Loucy (cell line): ENCODE measurements around the gene ANK3.

Experiments
- H2AFZ ChIP-seq: fragments of 200-600 bp; sonication (generic); 2 replicates; pipeline ENCODE4 v1.6.0; 2016; ENCODE audit warnings: antibody characterized with exemption, mild to moderate bottlenecking, low read length, moderate library complexity
- H3F3A ChIP-seq: fragments of 200-600 bp; 2 replicates; pipeline ENCODE4 v1.6.0; 2016; ENCODE audit warnings: antibody characterized with exemption, low read depth, mild to moderate bottlenecking
- H3K27me3 ChIP-seq: fragments of 200-600 bp; sonication (generic); 2 replicates; pipeline ENCODE4 v1.6.1; 2014; ENCODE audit warnings: low read length, mild to moderate bottlenecking; ENCODE audit not compliant: insufficient read depth, poor library complexity, severe bottlenecking
- H3K36me3 ChIP-seq: fragments of 200-600 bp; sonication (generic); 2 replicates; pipeline ENCODE4 v1.6.1; 2016; ENCODE audit warnings: low read length; ENCODE audit not compliant: insufficient read depth
- H3K4me1 ChIP-seq: fragments of 200-600 bp; sonication (generic); 2 replicates; pipeline ENCODE4 v1.5.1; 2014; ENCODE audit warnings: low read length, mild to moderate bottlenecking; ENCODE audit not compliant: insufficient read depth, poor library complexity, severe bottlenecking
- H3K4me2 ChIP-seq: fragments of 200-600 bp; sonication (generic); 2 replicates; pipeline ENCODE4 v1.6.0; 2014; ENCODE audit warnings: antibody characterized with exemption, low read length, low read depth, mild to moderate bottlenecking; ENCODE audit not compliant: poor library complexity, severe bottlenecking
- H3K4me3 ChIP-seq: fragments of 200-600 bp; sonication (generic); 2 replicates; pipeline ENCODE4 v1.5.1; 2014; ENCODE audit warnings: low read length, mild to moderate bottlenecking, mixed read lengths; ENCODE audit not compliant: poor library complexity, severe bottlenecking
- H3K79me2 ChIP-seq: fragments of 200-600 bp; sonication (generic); 2 replicates; pipeline ENCODE4 v1.6.1; 2014; ENCODE audit warnings: low read length; ENCODE audit not compliant: insufficient read depth
- H3K9ac ChIP-seq: fragments of 200-600 bp; sonication (generic); 2 replicates; pipeline ENCODE4 v1.6.0; 2014; ENCODE audit warnings: mild to moderate bottlenecking, low read depth, low read length, moderate library complexity; ENCODE audit not compliant: poor library complexity, severe bottlenecking
- H3K9me2 ChIP-seq: fragments of 200-600 bp; sonication (generic); replicated peaks from 2 replicates; pipeline ENCODE4 v1.6.1; 2016; ENCODE audit warnings: low read depth, low read length, mixed read lengths
- H3K9me3 ChIP-seq: fragments of 200-600 bp; sonication (generic); 2 replicates; pipeline ENCODE4 v1.6.1; 2014; ENCODE audit warnings: mild to moderate bottlenecking, antibody characterized with exemption, low read length, low read depth; ENCODE audit not compliant: insufficient read depth
- H4K20me1 ChIP-seq: fragments of 200-600 bp; sonication (generic); 2 replicates; pipeline ENCODE4 v1.6.0; 2014; ENCODE audit warnings: antibody characterized with exemption, low read length, mild to moderate bottlenecking; ENCODE audit not compliant: insufficient read depth, poor library complexity, severe bottlenecking
- CTCF ChIP-seq: fragments of 200-600 bp; sonication (generic); conservative IDR thresholded peaks from 2 replicates; pipeline ENCODE4 v1.5.1; 2014; ENCODE audit warnings: mild to moderate bottlenecking, antibody characterized with exemption, low read length
- EZH2phosphoT487 ChIP-seq: fragments of 200-600 bp; IDR thresholded peaks from 2 replicates; pipeline ENCODE4 v1.6.1; 2018; ENCODE audit warnings: antibody characterized with exemption, mild to moderate bottlenecking, moderate library complexity, borderline replicate concordance

Gene ANK3

GRCh38 chr10:60230892-60231291 lies 158.8 kb downstream of the ANK3 start:
- no peaks in the 10 kb centered on the region for H3K9me3 ChIP-seq
- H3K9me2 ChIP-seq: no peaks in the 10 kb centered on the region
- H2AFZ ChIP-seq: no peak overlapping the region
- H3K4me3 ChIP-seq: no peak overlapping the region
- H3K27me3 ChIP-seq: no peaks in the 10 kb centered on the region
- no peaks in the 10 kb centered on the region for H3F3A ChIP-seq
- H3K9ac ChIP-seq: no peak overlapping the region
- TF ChIP-seq CTCF (no peak), EZH2phosphoT487 (no peak)
- H3K79me2 ChIP-seq: no peaks in the 10 kb centered on the region
- H3K4me1 ChIP-seq: no peaks in the 10 kb centered on the region
- H4K20me1 ChIP-seq: no peaks in the 10 kb centered on the region
- no peak overlapping the region for H3K4me2 ChIP-seq
- H3K36me3 ChIP-seq: no peaks in the 10 kb centered on the region

GRCh38 chr10:60224066-60224705 lies 165.5 kb downstream of the ANK3 start:
- H2AFZ ChIP-seq: no peak overlapping the region
- TF ChIP-seq EZH2phosphoT487 (no peak), CTCF (no peak)
- no peaks in the 10 kb centered on the region for H4K20me1 ChIP-seq
- no peak overlapping the region for H3K4me2 ChIP-seq
- no peaks in the 10 kb centered on the region for H3K27me3 ChIP-seq
- no peaks in the 10 kb centered on the region for H3K79me2 ChIP-seq
- no peak overlapping the region for H3K4me3 ChIP-seq
- no peaks in the 10 kb centered on the region for H3K9me2 ChIP-seq
- no peaks in the 10 kb centered on the region for H3F3A ChIP-seq
- H3K9ac ChIP-seq: no peak overlapping the region
- no peaks in the 10 kb centered on the region for H3K9me3 ChIP-seq
- H3K4me1 ChIP-seq: no peaks in the 10 kb centered on the region
- no peaks in the 10 kb centered on the region for H3K36me3 ChIP-seq

GRCh38 chr10:60222047-60222446 lies 167.6 kb downstream of the ANK3 start:
- no peaks in the 10 kb centered on the region for H3F3A ChIP-seq
- no peak overlapping the region for H3K4me2 ChIP-seq
- H3K9ac ChIP-seq: no peak overlapping the region
- no peak overlapping the region for H2AFZ ChIP-seq
- H3K9me3 ChIP-seq: no peaks in the 10 kb centered on the region
- H3K4me1 ChIP-seq: no peaks in the 10 kb centered on the region
- no peaks in the 10 kb centered on the region for H4K20me1 ChIP-seq
- no peak overlapping the region for H3K4me3 ChIP-seq
- H3K79me2 ChIP-seq: no peaks in the 10 kb centered on the region
- TF ChIP-seq EZH2phosphoT487 (no peak), CTCF (no peak)
- no peaks in the 10 kb centered on the region for H3K36me3 ChIP-seq
- no peaks in the 10 kb centered on the region for H3K27me3 ChIP-seq
- H3K9me2 ChIP-seq: no peaks in the 10 kb centered on the region
